Measurements from ENCODE around the gene IFI44L. TPM values are rescaled to one million over a fixed set of nuclear protein-coding genes. Genes with fewer than 3 reads are reported as not detected.

Gene IFI44L
- total RNA-seq, 1 experiment from 2014 or later = 11.9 TPM

DNA sequence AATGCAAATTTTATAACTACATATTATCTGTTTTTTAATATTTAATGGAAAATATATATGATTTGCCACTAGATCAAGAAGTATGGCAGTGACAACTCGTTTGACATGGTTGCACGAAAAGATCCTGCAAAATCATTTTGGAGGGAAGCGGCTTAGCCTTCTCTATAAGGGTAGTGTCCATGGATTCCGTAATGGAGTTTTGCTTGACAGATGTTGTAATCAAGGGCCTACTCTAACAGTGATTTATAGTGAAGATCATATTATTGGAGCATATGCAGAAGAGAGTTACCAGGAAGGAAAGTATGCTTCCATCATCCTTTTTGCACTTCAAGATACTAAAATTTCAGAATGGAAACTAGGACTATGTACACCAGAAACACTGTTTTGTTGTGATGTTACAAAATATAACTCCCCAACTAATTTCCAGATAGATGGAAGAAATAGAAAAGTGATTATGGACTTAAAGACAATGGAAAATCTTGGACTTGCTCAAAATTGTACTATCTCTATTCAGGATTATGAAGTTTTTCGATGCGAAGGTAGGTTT, 29.9 kb downstream of the IFI44L start:
- H3K36me3 Mint-ChIP-seq (ENCODE audit: insufficient read depth, unreplicated experiment) = peaks cover 6% of the 10 kb centered on the region
- no peak for DNase-seq (ENCODE audit: unreplicated experiment)
- H3K9me3 Mint-ChIP-seq (ENCODE audit: unreplicated experiment) = no peaks in the 10 kb centered on the region
- POLR2A ChIA-PET = interaction anchor here (1.0 to 1.3 kb wide), 5 partner anchors 12 to 30 kb away, joined by 3 to 19 read pairs (median 4); partner anchors contain the start of gene IFI44L
- H3K27ac Mint-ChIP-seq (ENCODE audit: low read depth, unreplicated experiment) = no peak overlapping the region
- intact Hi-C loops (cut with micrococcal nuclease) = no loop called here
- BruUV-seq (replicated peaks) = TSS peak; percentile 60
- H3K27me3 Mint-ChIP-seq (ENCODE audit: insufficient read depth, unreplicated experiment) = no peaks in the 10 kb centered on the region
- H3K4me1 Mint-ChIP-seq (ENCODE audit: insufficient read depth, unreplicated experiment) = no peaks in the 10 kb centered on the region
- TF ChIP-seq, protein P1, sequence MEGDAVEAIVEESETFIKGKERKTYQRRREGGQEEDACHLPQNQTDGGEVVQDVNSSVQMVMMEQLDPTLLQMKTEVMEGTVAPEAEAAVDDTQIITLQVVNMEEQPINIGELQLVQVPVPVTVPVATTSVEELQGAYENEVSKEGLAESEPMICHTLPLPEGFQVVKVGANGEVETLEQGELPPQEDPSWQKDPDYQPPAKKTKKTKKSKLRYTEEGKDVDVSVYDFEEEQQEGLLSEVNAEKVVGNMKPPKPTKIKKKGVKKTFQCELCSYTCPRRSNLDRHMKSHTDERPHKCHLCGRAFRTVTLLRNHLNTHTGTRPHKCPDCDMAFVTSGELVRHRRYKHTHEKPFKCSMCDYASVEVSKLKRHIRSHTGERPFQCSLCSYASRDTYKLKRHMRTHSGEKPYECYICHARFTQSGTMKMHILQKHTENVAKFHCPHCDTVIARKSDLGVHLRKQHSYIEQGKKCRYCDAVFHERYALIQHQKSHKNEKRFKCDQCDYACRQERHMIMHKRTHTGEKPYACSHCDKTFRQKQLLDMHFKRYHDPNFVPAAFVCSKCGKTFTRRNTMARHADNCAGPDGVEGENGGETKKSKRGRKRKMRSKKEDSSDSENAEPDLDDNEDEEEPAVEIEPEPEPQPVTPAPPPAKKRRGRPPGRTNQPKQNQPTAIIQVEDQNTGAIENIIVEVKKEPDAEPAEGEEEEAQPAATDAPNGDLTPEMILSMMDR (IDR thresholded peaks at IDR 0.05; ENCODE audit: unreplicated experiment) = no peak
- H3K4me3 Mint-ChIP-seq (ENCODE audit: unreplicated experiment) = no peak overlapping the region
- CTCF ChIA-PET = interaction anchor here (0.7 to 1.2 kb wide), 3 partner anchors 24 to 33 kb away, joined by 3 to 4 read pairs (median 3); no protein-coding TSS in a partner anchor

DNA sequence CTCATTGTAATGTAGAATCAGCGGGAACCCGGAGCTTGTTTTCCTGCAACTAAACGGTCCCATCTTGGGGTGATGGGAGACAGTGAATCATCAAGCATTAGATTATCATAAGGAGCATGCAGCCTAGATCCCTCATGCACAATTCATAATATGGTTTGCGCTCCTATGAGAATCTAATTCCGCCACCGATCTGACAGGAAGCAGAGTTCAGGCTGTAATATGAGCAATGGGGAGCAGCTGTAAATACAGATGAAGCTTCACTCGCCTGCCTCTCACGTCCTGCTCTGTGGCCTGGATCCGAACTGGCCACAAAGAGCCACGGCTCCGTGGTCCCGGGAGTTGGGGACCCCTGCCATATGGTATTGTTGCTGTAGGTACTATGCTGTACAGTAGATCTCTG, 31.0 kb downstream of the IFI44L start:
- H3K4me3 Mint-ChIP-seq (ENCODE audit: unreplicated experiment) = no peak overlapping the region
- H3K4me1 Mint-ChIP-seq (ENCODE audit: insufficient read depth, unreplicated experiment) = no peaks in the 10 kb centered on the region
- no peaks in the 10 kb centered on the region for H3K27me3 Mint-ChIP-seq (ENCODE audit: insufficient read depth, unreplicated experiment)
- H3K27ac Mint-ChIP-seq (ENCODE audit: low read depth, unreplicated experiment) = no peak overlapping the region
- DNase-seq (ENCODE audit: unreplicated experiment) = no peak
- intact Hi-C loops (cut with micrococcal nuclease) = no loop called here
- POLR2A ChIA-PET = no interaction called here
- H3K36me3 Mint-ChIP-seq (ENCODE audit: insufficient read depth, unreplicated experiment) = peaks cover 6% of the 10 kb centered on the region
- TF ChIP-seq, protein P1 (IDR thresholded peaks at IDR 0.05; ENCODE audit: unreplicated experiment) = no peak
- CTCF ChIA-PET = no interaction called here
- no peaks in the 10 kb centered on the region for H3K9me3 Mint-ChIP-seq (ENCODE audit: unreplicated experiment)
- BruUV-seq (replicated peaks) = no TSS peak

- Mint-ChIP-seq H3K36me3 (ENCODE audit: insufficient read depth, unreplicated experiment) (peaks cover 6% of the 10 kb centered on the region), H3K9me3 (ENCODE audit: unreplicated experiment) (no peaks in the 10 kb centered on the region), H3K27ac (ENCODE audit: low read depth, unreplicated experiment) (no peak overlapping the region), H3K4me3 (ENCODE audit: unreplicated experiment) (no peak overlapping the region), H3K4me1 (ENCODE audit: insufficient read depth, unreplicated experiment) (no peaks in the 10 kb centered on the region), H3K27me3 (ENCODE audit: insufficient read depth, unreplicated experiment) (no peaks in the 10 kb centered on the region)
- TF ChIP-seq, protein P1 (IDR thresholded peaks at IDR 0.05; ENCODE audit: unreplicated experiment) = no peak
- DNase-seq (ENCODE audit: unreplicated experiment) = no peak
- BruUV-seq (replicated peaks) = no TSS peak
- POLR2A ChIA-PET = interaction anchor here (0.7 kb wide), 1 partner anchor 32 kb away, joined by 3 read pairs; the partner anchor contains the start of gene IFI44L
- intact Hi-C loops (cut with micrococcal nuclease) = no loop called here
- CTCF ChIA-PET = no interaction called here
These were observed 31.8 kb downstream of the IFI44L start for GRCh38 chr1:78652019-78652560.

DNA sequence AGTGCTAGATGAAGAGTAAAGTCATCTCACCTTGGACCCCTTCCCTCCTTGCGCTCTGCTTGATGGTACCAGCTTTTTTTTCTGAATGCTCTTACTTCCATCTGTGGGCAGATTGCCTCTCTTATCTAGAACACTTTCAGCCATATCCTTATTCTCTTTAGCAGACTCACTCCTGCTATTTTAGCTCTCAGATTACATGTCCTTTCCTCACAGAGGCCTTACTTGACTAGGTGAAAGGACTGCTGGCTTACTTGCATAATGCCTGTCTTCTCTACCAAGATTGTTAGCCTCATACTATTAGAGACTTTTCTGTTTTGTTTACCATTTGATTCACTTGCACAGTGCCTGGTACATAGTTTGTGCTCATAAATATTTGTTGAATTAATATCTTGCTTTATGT, 38.7 kb downstream of the IFI44L start:
- no peak for DNase-seq (ENCODE audit: unreplicated experiment)
- TF ChIP-seq, protein P1 (IDR thresholded peaks at IDR 0.05; ENCODE audit: unreplicated experiment) = no peak
- H3K36me3 Mint-ChIP-seq (ENCODE audit: insufficient read depth, unreplicated experiment) = peaks cover 4% of the 10 kb centered on the region
- no peaks in the 10 kb centered on the region for H3K9me3 Mint-ChIP-seq (ENCODE audit: unreplicated experiment)
- H3K27me3 Mint-ChIP-seq (ENCODE audit: insufficient read depth, unreplicated experiment) = no peaks in the 10 kb centered on the region
- intact Hi-C loops (cut with micrococcal nuclease) = no loop called here
- no TSS peak for BruUV-seq (replicated peaks)
- ChIA-PET POLR2A (interaction anchor here (0.7 kb wide), 1 partner anchor 544 kb away, joined by 3 read pairs; no protein-coding TSS in a partner anchor), CTCF (interaction anchor here (0.7 kb wide), 1 partner anchor 127 kb away, joined by 4 read pairs; no protein-coding TSS in a partner anchor)
- H3K27ac Mint-ChIP-seq (ENCODE audit: low read depth, unreplicated experiment) = no peak overlapping the region
- H3K4me1 Mint-ChIP-seq (ENCODE audit: insufficient read depth, unreplicated experiment) = no peaks in the 10 kb centered on the region
- H3K4me3 Mint-ChIP-seq (ENCODE audit: unreplicated experiment) = no peak overlapping the region

Data from MCF 10A (cell line).